Endothelial cell of umbilical vein (primary cell): ENCODE results near the gene CHD6. TPM values are rescaled to one million over a fixed set of nuclear protein-coding genes. Genes with fewer than 3 reads are reported as not detected.

ENCODE experiments used
- BruUV-seq: library from RNA; stranded (reverse); fragments of 400-500 nt; replicated peaks from 2 replicates; lab custom pipeline; 2021; lab: Mats Ljungman, UMichigan
- CTCF ChIA-PET: fragments of 300-600, 350-600 bp; sonication (Branson Sonifier 250); formaldehyde crosslinking; loops from one replicate; lab custom pipeline; 2021; ENCODE audit warnings: antibody characterized with exemption, inconsistent platforms; lab: Charles Lee
- POLR2A ChIA-PET: fragments of 300-600, 350-600 bp; sonication (Branson Sonifier 250); formaldehyde crosslinking; loops from one replicate; lab custom pipeline; 2021; ENCODE audit warnings: antibody characterized with exemption, inconsistent platforms; lab: Charles Lee
- DNase-seq: peaks from one replicate; pipeline ENCODE4 v3.0.0-alpha.2; 2011; ENCODE audit warnings: low read depth, low spot score
- FAIRE-seq: peaks from 2 replicates; lab custom pipeline; 2011; peaks lifted over from hg19 to GRCh38; lab: Jason Lieb, UNC
- H2AFZ ChIP-seq: 2 replicates; pipeline ENCODE4 v1.6.0; 2012; ENCODE audit warnings: low read depth, low read length, control low read depth, inconsistent platforms
- H3K27ac ChIP-seq: 2 replicates; pipeline ENCODE4 v1.5.1; 2011; ENCODE audit warnings: low read depth, mild to moderate bottlenecking, control low read depth, low read length, moderate library complexity; ENCODE audit not compliant: insufficient read depth
- H3K27me3 ChIP-seq, 2 experiments: 2 replicates each; pipeline versions ENCODE4 v1.6.0 to v1.6.1; 2011; ENCODE audit warnings: low read length in 2 of 2, mixed read lengths in 1 of 2; ENCODE audit not compliant: control insufficient read depth in 2 of 2, insufficient read depth in 2 of 2
- H3K36me3 ChIP-seq, 2 experiments: 2 replicates in 1 of 2; 3 replicates in 1 of 2; pipeline ENCODE4 v1.5.1; 2011; ENCODE audit warnings: low read length in 2 of 2, mild to moderate bottlenecking in 1 of 2, moderate library complexity in 1 of 2; ENCODE audit not compliant: control insufficient read depth in 2 of 2, insufficient read depth in 2 of 2; ENCODE audit errors: extremely low read depth in 1 of 2
- H3K4me1 ChIP-seq: 3 replicates; pipeline ENCODE4 v1.5.1; 2011; ENCODE audit warnings: mild to moderate bottlenecking, low read length; ENCODE audit not compliant: control insufficient read depth, insufficient read depth; ENCODE audit errors: extremely low read depth
- H3K4me2 ChIP-seq: 2 replicates; pipeline ENCODE4 v1.6.1; 2011; ENCODE audit warnings: low read length, control low read depth, mixed read lengths; ENCODE audit not compliant: insufficient read depth
- H3K4me3 ChIP-seq, 3 experiments: fragments of 200-600 bp in 1 of 3; sonication (generic), shearing (Covaris generic) in 1 of 3; replicated peaks in 1 of 3; 2 replicates each; pipeline ENCODE4 v1.5.1; 2011 to 2016; ENCODE audit warnings: control low read depth in 3 of 3, low read length in 3 of 3, mild to moderate bottlenecking in 2 of 3, inconsistent platforms in 1 of 3, low read depth in 1 of 3, moderate library complexity in 1 of 3; ENCODE audit not compliant: insufficient read depth in 1 of 3
- H3K79me2 ChIP-seq: 2 replicates; pipeline ENCODE4 v1.6.0; 2012; ENCODE audit warnings: low read length, inconsistent platforms; ENCODE audit not compliant: control insufficient read depth, insufficient read depth
- H3K9ac ChIP-seq: replicated peaks from 2 replicates; pipeline ENCODE3; 2011; ENCODE audit warnings: low read length, control low read depth; ENCODE audit not compliant: insufficient read depth; ENCODE audit errors: extremely low read depth
- H3K9me1 ChIP-seq: replicated peaks from 3 replicates; pipeline ENCODE4 v1.6.0; 2011; ENCODE audit warnings: mild to moderate bottlenecking, low read length; ENCODE audit not compliant: control insufficient read depth, insufficient read depth; ENCODE audit errors: extremely low read depth
- H3K9me3 ChIP-seq: replicated peaks from 2 replicates; pipeline ENCODE4 v1.5.1; 2012; ENCODE audit warnings: low read length, inconsistent platforms; ENCODE audit not compliant: control insufficient read depth, insufficient read depth
- H4K20me1 ChIP-seq: replicated peaks from 2 replicates; pipeline ENCODE3; 2011; ENCODE audit warnings: mild to moderate bottlenecking, low read length; ENCODE audit not compliant: control insufficient read depth, insufficient read depth; ENCODE audit errors: extremely low read depth
- EZH2 ChIP-seq: IDR thresholded peaks from 2 replicates; pipeline ENCODE4 v1.6.1; 2012; ENCODE audit warnings: borderline replicate concordance, low read depth, mild to moderate bottlenecking, moderate library complexity, low read length, inconsistent platforms; ENCODE audit not compliant: severe bottlenecking
- FOS ChIP-seq: IDR thresholded peaks from 2 replicates; pipeline ENCODE4 v1.6.1; 2011; ENCODE audit warnings: mild to moderate bottlenecking, low read length, moderate library complexity, borderline replicate concordance; ENCODE audit not compliant: insufficient read depth
- GATA2 ChIP-seq: IDR thresholded peaks from 2 replicates; pipeline ENCODE4 v1.7.0; 2011; ENCODE audit warnings: low read depth, mild to moderate bottlenecking, moderate library complexity, mixed read lengths, low read length; ENCODE audit not compliant: insufficient read length, insufficient read depth
- JUN ChIP-seq: IDR thresholded peaks from 2 replicates; pipeline ENCODE4 v1.6.1; 2011; ENCODE audit warnings: borderline replicate concordance, low read depth; ENCODE audit not compliant: insufficient read length, insufficient read depth
- MAX ChIP-seq: IDR thresholded peaks from 2 replicates; pipeline ENCODE4 v1.6.1; 2011; ENCODE audit not compliant: insufficient read depth, insufficient read length
- MYC ChIP-seq: IDR thresholded peaks from one replicate; pipeline ENCODE4 v1.6.1; 2011; ENCODE audit warnings: mild to moderate bottlenecking, low read depth, low read length
- POLR2A ChIP-seq: IDR thresholded peaks from 2 replicates; pipeline ENCODE4 v1.6.1; 2012; ENCODE audit warnings: low read depth, mild to moderate bottlenecking, control low read depth, low read length
- POLR2AphosphoS5 ChIP-seq: IDR thresholded peaks from 2 replicates; pipeline ENCODE4 v1.6.1; 2012; ENCODE audit warnings: low read depth, mild to moderate bottlenecking, control low read depth, low read length, moderate library complexity; ENCODE audit not compliant: insufficient read depth
- dilution Hi-C: fragments of 300-500 bp; cut with MboI; formaldehyde crosslinking; loops from one replicate; pipeline ENCODE4 v1.15.0; 2019; ENCODE audit warnings: low sequenced_read_pairs; ENCODE audit not compliant: extremely low pct_ligation_motif_present
- intact Hi-C: fragments of 100-400 bp; cut with micrococcal nuclease; formaldehyde crosslinking; loops from one replicate; pipeline ENCODE4 v1.10.0; 2022
- polyA plus RNA-seq, 4 experiments: library from polyadenylated mRNA; depleted of rRNA in 3 of 4; stranded (reverse) in 3 of 4; unstranded in 1 of 4; fragments of >200 nt; gene quantifications; 2 replicates each; pipeline versions ENCODE4 v1.2.1 to v1.2.3, GENCODE V29; 2011 to 2012; ENCODE audit warnings: missing spikeins in 1 of 4
- total RNA-seq: library from RNA; stranded (reverse); gene quantifications from 2 replicates; pipeline ENCODE4 v1.2.3, GENCODE V29; 2021
- TF ChIP-seq, protein P1 (sequence below), 2 donors: IDR thresholded peaks; 1 replicate in 1 of 2; 2 replicates in 1 of 2; pipeline ENCODE4 v1.5.1; 2011; ENCODE audit warnings: low read length in 2 of 2, mild to moderate bottlenecking in 2 of 2, moderate library complexity in 2 of 2, control low read depth in 1 of 2, inconsistent platforms in 1 of 2, low read depth in 1 of 2; ENCODE audit not compliant: insufficient read depth in 1 of 2; ENCODE audit errors: extremely low read depth in 1 of 2

Gene CHD6
- total and polyA plus RNA-seq, 2 donors (not counting 3 experiments of a cell fraction or from before 2014, with no cell fraction given): 7.2 to 33.7 TPM

DNA sequence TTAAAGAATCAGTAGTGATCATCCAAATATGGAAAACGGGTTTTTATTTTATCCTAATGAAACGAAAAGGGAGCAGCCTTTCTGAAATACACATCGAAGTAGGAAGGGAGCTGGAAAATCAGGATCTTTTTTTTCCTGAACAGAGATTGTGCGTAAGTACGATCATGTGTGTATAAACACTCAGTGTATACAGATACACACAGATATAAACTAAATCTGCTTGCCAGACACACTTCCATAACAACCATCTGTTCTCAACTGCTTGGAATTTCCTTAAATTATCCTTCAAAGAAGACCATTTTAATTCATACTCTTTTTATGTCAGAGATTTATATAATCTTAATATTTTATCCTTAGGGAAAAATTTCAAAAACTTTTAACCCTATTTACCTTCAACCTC is 110.7 kb downstream of the CHD6 start:
- Histone ChIP-seq H3K27ac (no peak overlapping the region), H3K27me3 (no peaks in the 10 kb centered on the region), H3K9ac (no peak overlapping the region), H3K79me2 (no peaks in the 10 kb centered on the region), H3K4me1 (no peaks in the 10 kb centered on the region), H4K20me1 (no peaks in the 10 kb centered on the region), H2AFZ (no peak overlapping the region), H3K4me3 (no peak overlapping the region), H3K9me1 (no peaks in the 10 kb centered on the region), H3K36me3 (peaks cover 0 to 1% of the 10 kb centered on the region in 2 experiments), H3K4me2 (no peak overlapping the region), H3K9me3 (no peaks in the 10 kb centered on the region)
- intact Hi-C loops: no loop called here
- POLR2A ChIA-PET: no interaction called here
- FAIRE-seq: no peak
- dilution Hi-C loops: no loop called here
- no TSS peak for BruUV-seq
- CTCF ChIA-PET: no interaction called here
- TF ChIP-seq FOS (no peak), MAX (no peak), GATA2 (no peak), JUN (no peak), POLR2AphosphoS5 (no peak), POLR2A (no peak), MYC (no peak), EZH2 (no peak)
- TF ChIP-seq, protein P1, sequence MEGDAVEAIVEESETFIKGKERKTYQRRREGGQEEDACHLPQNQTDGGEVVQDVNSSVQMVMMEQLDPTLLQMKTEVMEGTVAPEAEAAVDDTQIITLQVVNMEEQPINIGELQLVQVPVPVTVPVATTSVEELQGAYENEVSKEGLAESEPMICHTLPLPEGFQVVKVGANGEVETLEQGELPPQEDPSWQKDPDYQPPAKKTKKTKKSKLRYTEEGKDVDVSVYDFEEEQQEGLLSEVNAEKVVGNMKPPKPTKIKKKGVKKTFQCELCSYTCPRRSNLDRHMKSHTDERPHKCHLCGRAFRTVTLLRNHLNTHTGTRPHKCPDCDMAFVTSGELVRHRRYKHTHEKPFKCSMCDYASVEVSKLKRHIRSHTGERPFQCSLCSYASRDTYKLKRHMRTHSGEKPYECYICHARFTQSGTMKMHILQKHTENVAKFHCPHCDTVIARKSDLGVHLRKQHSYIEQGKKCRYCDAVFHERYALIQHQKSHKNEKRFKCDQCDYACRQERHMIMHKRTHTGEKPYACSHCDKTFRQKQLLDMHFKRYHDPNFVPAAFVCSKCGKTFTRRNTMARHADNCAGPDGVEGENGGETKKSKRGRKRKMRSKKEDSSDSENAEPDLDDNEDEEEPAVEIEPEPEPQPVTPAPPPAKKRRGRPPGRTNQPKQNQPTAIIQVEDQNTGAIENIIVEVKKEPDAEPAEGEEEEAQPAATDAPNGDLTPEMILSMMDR (IDR thresholded peaks at IDR 0.05; ENCODE audit: extremely low read depth in 1 of 2, insufficient read depth in 1 of 2, low read depth in 1 of 2, low read length in 2 of 2): no peak
- no peak for DNase-seq
